Measurements from ENCODE around the gene RIC8A. TPM values are rescaled to one million over a fixed set of nuclear protein-coding genes. Genes with fewer than 3 reads are reported as not detected.

The RIC8A gene
- total RNA-seq, 1 donor from 2014 or later = 116 TPM

GRCh38 chr11:227824-228379, 20.4 kb downstream of the RIC8A start:
- no peak for DNase-seq (ENCODE audit: low read depth)
- Histone ChIP-seq H3K36me3 (ENCODE audit: control insufficient read depth, insufficient read depth, low read length) (no peaks in the 10 kb centered on the region), H3K4me3 (ENCODE audit: low read depth, low read length) (no peak overlapping the region), H3K27me3 (ENCODE audit: control insufficient read depth, insufficient read depth, low read length) (no peaks in the 10 kb centered on the region)
- TF ChIP-seq CTCF (IDR thresholded peaks at IDR 0.05; ENCODE audit: insufficient read depth, low read length, poor library complexity, severe bottlenecking) = no peak

- Histone ChIP-seq H3K4me3 (ENCODE audit: low read depth, low read length) (no peak overlapping the region), H3K36me3 (ENCODE audit: control insufficient read depth, insufficient read depth, low read length) (no peaks in the 10 kb centered on the region), H3K27me3 (ENCODE audit: control insufficient read depth, insufficient read depth, low read length) (no peaks in the 10 kb centered on the region)
- DNase-seq (ENCODE audit: low read depth) = no peak
- no peak for TF ChIP-seq CTCF (IDR thresholded peaks at IDR 0.05; ENCODE audit: insufficient read depth, low read length, poor library complexity, severe bottlenecking)
Observed at GRCh38 chr11:230431-230830, 22.9 kb downstream of the RIC8A start.

- TF ChIP-seq CTCF (IDR thresholded peaks at IDR 0.05; ENCODE audit: insufficient read depth, low read length, poor library complexity, severe bottlenecking) = no peak
- no peaks in the 10 kb centered on the region for H3K36me3 ChIP-seq (ENCODE audit: control insufficient read depth, insufficient read depth, low read length)
- H3K27me3 ChIP-seq (ENCODE audit: control insufficient read depth, insufficient read depth, low read length) = no peaks in the 10 kb centered on the region
- no peak overlapping the region for H3K4me3 ChIP-seq (ENCODE audit: low read depth, low read length)
- no peak for DNase-seq (ENCODE audit: low read depth)
Observed at GRCh38 chr11:232783-233565, 25.5 kb downstream of the RIC8A start.

GRCh38 chr11:235180-235579, 27.7 kb downstream of the RIC8A start:
- peak overlapping the region; percentile 88 for H3K4me3 ChIP-seq (ENCODE audit: low read depth, low read length)
- H3K36me3 ChIP-seq (ENCODE audit: control insufficient read depth, insufficient read depth, low read length) = no peaks in the 10 kb centered on the region
- DNase-seq (ENCODE audit: low read depth) = no peak
- no peak for TF ChIP-seq CTCF (IDR thresholded peaks at IDR 0.05; ENCODE audit: insufficient read depth, low read length, poor library complexity, severe bottlenecking)
- no peaks in the 10 kb centered on the region for H3K27me3 ChIP-seq (ENCODE audit: control insufficient read depth, insufficient read depth, low read length)

- DNase-seq (ENCODE audit: low read depth) = no peak
Observed at GRCh38 chr11:235609-235996, 28.1 kb downstream of the RIC8A start.

More at GRCh38 chr11:235609-235996, 28.1 kb downstream of the RIC8A start:
- Histone ChIP-seq H3K27me3 (ENCODE audit: control insufficient read depth, insufficient read depth, low read length) (no peaks in the 10 kb centered on the region), H3K36me3 (ENCODE audit: control insufficient read depth, insufficient read depth, low read length) (no peaks in the 10 kb centered on the region), H3K4me3 (ENCODE audit: low read depth, low read length) (peak overlapping the region; percentile 88)
- TF ChIP-seq CTCF (IDR thresholded peaks at IDR 0.05; ENCODE audit: insufficient read depth, low read length, poor library complexity, severe bottlenecking) = no peak
